Neural progenitor cell (in vitro differentiated cells): ENCODE results near the gene KCNMB4.

Source experiments
- CTCF ChIP-seq: fragments of 200-600 bp; sonication (generic); IDR thresholded peaks from 2 replicates; pipeline ENCODE4 v1.5.1; 2017; ENCODE audit warnings: antibody characterized with exemption, mild to moderate bottlenecking
- EZH2 ChIP-seq: fragments of 200-600 bp; sonication (generic); IDR thresholded peaks from 2 replicates; pipeline ENCODE4 v1.6.1; 2017; ENCODE audit warnings: antibody characterized with exemption, mild to moderate bottlenecking, moderate library complexity

- TF ChIP-seq CTCF (no peak), EZH2 (no peak)
Observed at GRCh38 chr12:70466753-70467152, 100.7 kb downstream of the KCNMB4 start.
